GM19035 (cell line): ENCODE data around the gene PGBD2.
A peak's percentile ranks its signal among the peaks of the same experiment; 100 is the strongest.
"Not testable (repeated sequence)": the region's sequence is repeated elsewhere in the genome, so short reads cannot be mapped to it uniquely, and the experiment has no call there.

Source experiments
- ATAC-seq: cut with Tn5 transposase; IDR thresholded peaks from one replicate; pipeline ENCODE4 v1.9.1; 2021; ENCODE audit not compliant: unreplicated experiment

PGBD2 gene

GRCh38 chr1:248924696-248925532 is 18.9 kb downstream of the PGBD2 start:
- peak; percentile 91 for ATAC-seq

DNA sequence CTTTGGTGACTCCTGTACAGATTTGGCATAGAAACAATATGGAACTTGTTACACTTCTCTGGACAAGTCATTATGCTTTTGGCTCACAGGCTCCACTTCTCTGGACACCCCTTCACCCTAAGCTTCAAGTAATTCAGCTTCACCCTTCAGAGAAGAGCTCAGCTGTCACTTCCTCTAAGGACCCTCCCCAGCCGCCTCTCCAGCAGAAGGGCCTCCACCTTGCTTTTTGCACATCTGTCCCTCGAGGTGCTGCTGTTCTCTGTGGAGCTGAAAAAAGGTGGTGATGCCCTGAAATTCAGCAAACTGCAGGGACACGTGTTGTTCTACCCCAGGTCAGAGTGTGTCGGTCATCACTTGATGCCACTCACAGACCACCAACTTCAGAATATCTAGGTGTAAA is 19.8 kb downstream of the PGBD2 start:
- not testable (repeated sequence) for ATAC-seq

GRCh38 chr1:248926401-248927182 is 20.6 kb downstream of the PGBD2 start:
- ATAC-seq = no peak

- ATAC-seq = not testable (repeated sequence)
Measured at GRCh38 chr1:248927283-248927682, 21.2 kb downstream of the PGBD2 start.

- not testable (repeated sequence) for ATAC-seq
Measured at GRCh38 chr1:248928122-248928521, 22.1 kb downstream of the PGBD2 start.

- ATAC-seq = not testable (repeated sequence)
Measured at GRCh38 chr1:248930037-248930436, 24.0 kb downstream of the PGBD2 start.

GRCh38 chr1:248938173-248938809 is 32.3 kb downstream of the PGBD2 start:
- ATAC-seq = not testable (repeated sequence)

DNA sequence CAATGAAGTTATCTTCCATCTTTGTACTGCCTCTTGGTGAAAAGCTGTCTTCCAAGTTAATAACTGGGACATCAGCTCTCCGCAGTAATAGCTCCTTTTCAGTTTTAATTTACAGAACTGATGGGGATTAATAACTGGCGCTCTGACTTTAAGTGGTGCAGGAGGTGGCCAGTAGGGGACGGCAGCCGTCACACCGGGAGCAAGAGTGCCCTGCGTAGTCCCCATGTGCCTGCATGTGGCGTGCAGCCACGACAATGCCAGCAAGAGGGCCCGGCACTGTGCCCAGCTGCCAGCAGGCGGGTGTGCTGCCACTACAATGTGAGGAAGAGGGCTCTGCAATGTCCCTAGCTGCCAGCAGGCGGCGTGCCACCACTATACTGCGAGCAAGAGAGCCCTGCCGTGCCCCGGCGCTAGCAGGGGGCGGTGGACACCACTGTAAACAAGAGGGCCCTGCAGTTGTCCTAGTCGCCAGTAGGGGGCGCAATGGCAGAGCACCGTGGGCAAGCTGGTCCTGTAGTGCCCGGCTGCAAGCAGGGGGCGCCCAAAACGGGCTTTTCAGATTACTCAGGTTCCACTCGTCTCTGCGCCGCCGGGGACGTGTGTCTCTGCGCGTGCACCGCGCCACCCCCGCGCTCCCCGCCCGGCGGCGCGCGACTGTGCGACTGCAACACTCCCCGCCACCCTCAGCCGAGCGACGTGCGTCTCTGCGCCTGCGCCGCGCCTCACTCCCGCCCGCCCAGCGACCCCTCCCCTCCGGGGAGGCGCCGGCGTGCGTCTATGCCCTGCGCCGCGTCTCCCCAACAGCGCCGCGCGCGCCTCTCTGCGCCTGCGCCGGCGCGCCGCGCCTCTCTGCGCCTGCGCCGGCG is 38.3 kb downstream of the PGBD2 start:
- ATAC-seq = not testable (repeated sequence)

- not testable (repeated sequence) for ATAC-seq
Measured at GRCh38 chr1:248945000-248945423, 39.0 kb downstream of the PGBD2 start.

GRCh38 chr1:248945453-248945852 is 39.4 kb downstream of the PGBD2 start:
- ATAC-seq = not testable (repeated sequence)

- not testable (repeated sequence) for ATAC-seq
Measured at GRCh38 chr1:248945856-248946416, 39.9 kb downstream of the PGBD2 start.
